NCI-H128 (cell line): ENCODE data around the gene POLR3G.

ENCODE experiments used
- DNase-seq: peaks from one replicate; lab custom pipeline; 2025; ENCODE audit not compliant: unreplicated experiment; lab: John Stamatoyannopoulos, UW

POLR3G gene

GRCh38 chr5:90549729-90550275 lies 75.1 kb downstream of the POLR3G start:
- DNase-seq: no peak

DNA sequence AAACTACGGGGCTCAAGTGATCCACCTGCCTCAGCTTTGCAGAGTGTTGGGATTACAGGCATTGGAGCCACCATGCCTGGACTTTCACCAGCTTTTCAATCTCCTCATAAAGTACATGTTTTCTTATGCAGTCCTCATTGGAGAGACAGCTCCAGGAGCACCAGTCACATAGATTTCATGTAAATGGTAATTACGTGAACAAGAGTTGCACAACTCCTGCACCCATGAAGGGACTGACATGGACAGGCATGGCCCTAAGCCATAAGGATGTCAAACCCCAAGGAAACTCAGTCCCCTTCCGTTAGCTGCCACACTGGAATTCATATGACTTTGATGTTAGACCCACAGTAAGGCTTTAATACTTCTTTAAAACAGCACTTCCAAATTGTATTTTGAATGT lies 76.3 kb downstream of the POLR3G start:
- DNase-seq: no peak

- no peak for DNase-seq
These were observed 76.7 kb downstream of the POLR3G start for GRCh38 chr5:90551376-90551775.

DNA sequence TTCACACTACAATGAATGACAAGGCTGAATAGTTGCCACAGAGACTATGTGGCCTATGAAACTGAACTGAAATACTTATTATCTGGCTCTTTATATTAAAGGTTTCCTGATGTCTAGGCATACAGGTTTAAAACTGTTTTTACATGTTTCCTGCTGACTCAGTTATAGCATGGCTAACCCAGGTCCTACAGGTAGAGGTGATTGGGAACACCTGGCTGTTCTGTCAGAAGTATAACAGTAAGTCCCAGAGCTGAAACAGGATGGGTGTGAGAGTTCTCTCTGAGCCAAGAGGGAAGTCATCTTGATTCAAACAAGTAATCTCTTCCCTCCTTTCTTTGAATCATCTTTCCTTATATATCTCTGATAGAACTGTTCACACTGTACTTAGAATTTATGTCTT lies 79.0 kb downstream of the POLR3G start:
- DNase-seq: no peak

- no peak for DNase-seq
These were observed 79.8 kb downstream of the POLR3G start for GRCh38 chr5:90554358-90555006.

DNA sequence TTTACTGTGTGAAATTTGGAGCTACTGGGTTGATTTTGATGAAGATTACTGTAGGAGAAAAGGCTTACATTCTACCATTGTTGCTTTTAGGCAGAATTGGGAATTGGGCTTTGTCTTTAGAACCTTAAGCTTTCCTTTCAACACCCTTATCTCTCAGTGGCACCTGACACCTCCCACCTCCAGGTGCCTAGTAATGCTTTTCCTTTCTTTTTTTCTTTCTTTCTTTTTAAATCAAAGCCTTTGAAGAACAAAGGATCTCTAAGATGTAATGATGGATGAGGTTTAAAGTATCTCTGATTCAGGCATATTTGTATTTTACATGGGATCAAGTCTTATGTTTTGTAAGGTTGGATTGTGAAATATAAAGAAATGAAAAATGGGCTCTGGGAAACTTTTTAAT lies 81.0 kb downstream of the POLR3G start:
- DNase-seq: no peak

DNA sequence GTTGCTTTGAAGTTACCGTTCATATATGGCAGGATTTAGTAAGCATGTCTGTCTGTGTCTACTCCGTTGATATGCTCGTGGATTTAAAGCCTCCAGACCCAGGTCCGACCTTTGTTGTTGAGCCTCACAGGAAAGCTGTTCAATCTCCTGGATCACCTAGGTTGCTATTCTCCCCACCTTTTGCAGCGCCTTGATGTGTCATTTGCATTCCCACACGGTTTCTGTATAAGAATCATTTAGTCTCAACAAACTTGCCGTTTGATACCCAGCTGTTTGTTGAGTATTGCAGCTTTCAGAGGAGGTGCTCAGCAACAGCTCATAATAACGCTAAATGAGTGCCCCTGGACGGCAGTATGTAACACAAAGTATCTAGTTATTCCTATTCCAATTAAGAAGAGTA lies 82.7 kb downstream of the POLR3G start:
- no peak for DNase-seq

DNA sequence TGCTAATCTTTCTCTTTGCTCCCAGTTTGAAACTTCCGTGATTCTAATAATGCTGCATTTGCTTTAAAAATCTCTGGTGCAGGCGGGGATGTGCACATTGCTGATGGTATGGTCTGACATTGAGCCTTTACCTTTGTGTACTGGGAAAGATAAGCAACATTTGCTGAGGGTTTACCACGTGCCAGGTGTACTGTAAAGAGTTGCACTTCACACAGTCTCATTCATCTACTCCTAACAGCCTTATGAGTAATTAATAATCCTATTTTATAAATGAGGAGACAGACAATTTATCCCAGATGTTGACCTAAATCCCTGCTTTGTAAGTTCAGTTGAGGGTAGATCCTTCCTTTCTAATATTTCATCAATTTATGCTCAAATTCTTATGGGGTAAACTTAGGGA lies 83.2 kb downstream of the POLR3G start:
- no peak for DNase-seq

- peak; percentile 75 for DNase-seq
These were observed 83.9 kb downstream of the POLR3G start, which contains the start of gene ADGRV1 for GRCh38 chr5:90558344-90559192. Gene ADGRV1 (plus strand): TSS chr5:90558797. CDS start chr5:90558896, 99 bp downstream.

DNA sequence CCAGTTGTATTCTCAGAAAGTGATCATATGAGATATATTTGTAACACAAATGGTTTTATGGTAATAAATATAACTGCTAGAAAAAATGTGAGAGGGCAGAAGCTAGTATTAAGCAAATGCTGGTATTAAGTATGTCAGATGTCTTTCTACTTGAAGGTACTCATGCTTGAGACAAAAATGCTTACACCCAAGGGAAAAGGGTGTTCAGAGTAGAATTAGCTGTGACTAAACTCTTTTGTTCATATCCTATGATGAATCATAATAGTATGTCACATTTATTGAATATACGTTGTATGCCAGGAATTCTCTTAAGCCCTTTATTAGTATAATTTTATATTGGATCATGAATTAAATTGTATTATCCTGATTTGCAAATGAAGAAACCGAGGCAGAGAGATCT lies 86.1 kb downstream of the POLR3G start:
- no peak for DNase-seq

GRCh38 chr5:90561766-90562165 lies 87.1 kb downstream of the POLR3G start:
- no peak for DNase-seq

GRCh38 chr5:90562341-90562740 lies 87.7 kb downstream of the POLR3G start:
- DNase-seq: no peak

GRCh38 chr5:90563108-90563507 lies 88.4 kb downstream of the POLR3G start:
- DNase-seq: no peak
